ENCODE data around the gene P2RY11. TPM values are rescaled to one million over a fixed set of nuclear protein-coding genes. Genes with fewer than 3 reads are reported as not detected.

Gene P2RY11
- total RNA-seq, 1 experiment from 2014 or later: 60.6 TPM

DNA sequence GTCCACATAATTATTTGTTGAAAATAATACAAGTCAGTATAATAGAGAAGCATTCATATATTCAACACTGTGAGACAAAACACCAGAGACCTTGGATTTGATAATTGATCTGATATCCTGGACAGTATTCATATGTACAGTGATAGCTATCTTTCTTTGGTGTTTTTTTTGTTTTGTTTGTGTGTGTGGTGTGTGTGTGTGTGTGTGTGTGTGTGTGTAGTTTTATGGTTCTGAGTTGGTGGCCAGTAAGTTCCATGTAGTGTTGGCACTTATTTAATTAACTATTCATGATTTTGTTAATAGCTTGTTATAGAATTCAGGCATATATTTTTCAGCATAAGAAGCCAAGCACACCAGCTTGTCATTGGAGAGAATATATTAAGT is 7.4 kb upstream of the P2RY11 start:
- Histone ChIP-seq H2BK15ac (ENCODE audit: low read depth, low read length) (no peak overlapping the region), H3T11ph (ENCODE audit: low read length) (no peak overlapping the region), H4K8ac (replicated peaks; ENCODE audit: insufficient read length, low read depth, low read length) (no peak overlapping the region), H3K18ac (ENCODE audit: insufficient read length, low read depth, low read length) (no peak overlapping the region), H2AFZ (ENCODE audit: low read length) (no peak overlapping the region), H3K79me1 (ENCODE audit: insufficient read depth, low read depth, low read length, poor library complexity, severe bottlenecking) (no peaks in the 10 kb centered on the region), H2BK20ac (ENCODE audit: low read depth, low read length, poor library complexity, severe bottlenecking) (no peak overlapping the region), H4K5ac (ENCODE audit: insufficient read length, low read depth, low read length) (no peak overlapping the region), H2BK12ac (ENCODE audit: insufficient read length, low read depth, low read length) (no peak overlapping the region), H3K27me3 (ENCODE audit: insufficient read depth, low read length) (no peaks in the 10 kb centered on the region), H2BK5ac (ENCODE audit: insufficient read length, low read length) (no peak overlapping the region), H3K9me3 (ENCODE audit: control insufficient read depth, low read depth, low read length) (no peaks in the 10 kb centered on the region), H4K20me1 (ENCODE audit: control insufficient read depth, insufficient read depth, insufficient read length) (no peaks in the 10 kb centered on the region), H2BK120ac (ENCODE audit: low read depth, low read length, poor library complexity, severe bottlenecking) (no peak overlapping the region), H3K23me2 (ENCODE audit: insufficient read length, low read depth, low read length, poor library complexity, severe bottlenecking) (peaks cover 7% of the 10 kb centered on the region), H3K27ac (ENCODE audit: insufficient read length, low read depth, low read length) (no peak overlapping the region), H3K4ac (ENCODE audit: low read depth, low read length) (no peak overlapping the region), H2AK5ac (ENCODE audit: insufficient read length, low read length) (no peak overlapping the region), H3K9ac (ENCODE audit: extremely low read depth, insufficient read length, low read length) (no peak overlapping the region), H3K14ac (ENCODE audit: insufficient read depth, low read length) (no peak overlapping the region), H3K56ac (ENCODE audit: insufficient read length, low read depth, low read length) (no peak overlapping the region), H3K4me1 (ENCODE audit: insufficient read depth, low read length) (no peaks in the 10 kb centered on the region; the same call in 1 of the 2 replicates), H3K4me2 (ENCODE audit: insufficient read depth, insufficient read length, low read length) (no peak overlapping the region), H3K23ac (ENCODE audit: insufficient read length, low read depth, low read length) (no peak overlapping the region), H4K91ac (ENCODE audit: insufficient read length, low read depth, low read length) (no peak overlapping the region), H3K79me2 (ENCODE audit: insufficient read depth, low read length) (peaks cover 7% of the 10 kb centered on the region; the same call in 1 of the 2 replicates)
- no peaks in the 10 kb centered on the region; a peak in 2 of 5 replicates for H3K9me3 Mint-ChIP-seq
- DNase-seq: no peak
- peaks cover 11% of the 10 kb centered on the region for H3K27me3 Mint-ChIP-seq (ENCODE audit: low read depth)
- H3K36me3 Mint-ChIP-seq (ENCODE audit: insufficient read depth in 1 of 3, low read depth in 3 of 3): peaks cover 19 to 25% (median 25%) of the 10 kb centered on the region in 3 experiments
- peaks cover 4 to 16% of the 10 kb centered on the region in 2 experiments; a peak in 3 of 4 replicates for H3K4me1 Mint-ChIP-seq
- H3K27ac Mint-ChIP-seq: no peak overlapping the region
- H3K4me3 Mint-ChIP-seq: no peak overlapping the region
- TF ChIP-seq, protein P1, sequence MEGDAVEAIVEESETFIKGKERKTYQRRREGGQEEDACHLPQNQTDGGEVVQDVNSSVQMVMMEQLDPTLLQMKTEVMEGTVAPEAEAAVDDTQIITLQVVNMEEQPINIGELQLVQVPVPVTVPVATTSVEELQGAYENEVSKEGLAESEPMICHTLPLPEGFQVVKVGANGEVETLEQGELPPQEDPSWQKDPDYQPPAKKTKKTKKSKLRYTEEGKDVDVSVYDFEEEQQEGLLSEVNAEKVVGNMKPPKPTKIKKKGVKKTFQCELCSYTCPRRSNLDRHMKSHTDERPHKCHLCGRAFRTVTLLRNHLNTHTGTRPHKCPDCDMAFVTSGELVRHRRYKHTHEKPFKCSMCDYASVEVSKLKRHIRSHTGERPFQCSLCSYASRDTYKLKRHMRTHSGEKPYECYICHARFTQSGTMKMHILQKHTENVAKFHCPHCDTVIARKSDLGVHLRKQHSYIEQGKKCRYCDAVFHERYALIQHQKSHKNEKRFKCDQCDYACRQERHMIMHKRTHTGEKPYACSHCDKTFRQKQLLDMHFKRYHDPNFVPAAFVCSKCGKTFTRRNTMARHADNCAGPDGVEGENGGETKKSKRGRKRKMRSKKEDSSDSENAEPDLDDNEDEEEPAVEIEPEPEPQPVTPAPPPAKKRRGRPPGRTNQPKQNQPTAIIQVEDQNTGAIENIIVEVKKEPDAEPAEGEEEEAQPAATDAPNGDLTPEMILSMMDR (conservative IDR thresholded peaks at IDR 0.05): no peak
